ENCODE results near the gene SP4.
"Not testable (repeated sequence)": the region's sequence is repeated elsewhere in the genome, so short reads cannot be mapped to it uniquely, and the experiment has no call there.

The SP4 gene

GRCh38 chr7:21514062-21514461 is 86.2 kb downstream of the SP4 start:
- H3K27me3 Mint-ChIP-seq, result no peaks in the 10 kb centered on the region
- intact Hi-C loops (cut with micrococcal nuclease), result no loop called here
- no peaks in the 10 kb centered on the region for H3K9me3 Mint-ChIP-seq
- no peak overlapping the region for H3K4me3 Mint-ChIP-seq
- no peak overlapping the region for H3K27ac Mint-ChIP-seq
- no peaks in the 10 kb centered on the region for H3K4me1 Mint-ChIP-seq (ENCODE audit: low read depth)
- peaks cover 17% of the 10 kb centered on the region for H3K36me3 Mint-ChIP-seq (ENCODE audit: low read depth)

DNA sequence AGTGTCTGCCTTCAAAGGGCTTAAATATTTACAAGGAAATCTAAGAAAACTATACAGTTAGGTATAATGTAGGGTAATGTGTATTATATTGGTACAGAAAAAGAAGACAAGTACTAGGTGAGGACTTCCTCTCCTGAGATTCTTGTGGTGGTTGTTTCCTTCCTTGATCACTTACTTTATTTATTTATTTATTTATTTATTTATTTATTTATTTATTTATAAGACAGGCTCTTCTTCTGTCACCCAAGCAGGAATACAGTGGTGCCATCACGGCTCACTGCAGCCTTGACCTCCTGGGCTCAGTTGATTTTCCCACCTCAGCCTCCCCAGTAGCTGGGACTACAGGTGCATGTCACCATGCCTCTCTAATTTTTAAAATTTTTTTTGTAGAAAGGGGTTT is 96.8 kb downstream of the SP4 start:
- intact Hi-C loops (cut with micrococcal nuclease), result no loop called here
- no peaks in the 10 kb centered on the region for H3K36me3 Mint-ChIP-seq (ENCODE audit: low read depth)
- H3K27me3 Mint-ChIP-seq, result peaks cover 4% of the 10 kb centered on the region
- peaks cover 11% of the 10 kb centered on the region for H3K4me1 Mint-ChIP-seq (ENCODE audit: low read depth)
- no peaks in the 10 kb centered on the region for H3K9me3 Mint-ChIP-seq
- no peak overlapping the region for H3K27ac Mint-ChIP-seq
- no peak overlapping the region for H3K4me3 Mint-ChIP-seq

DNA sequence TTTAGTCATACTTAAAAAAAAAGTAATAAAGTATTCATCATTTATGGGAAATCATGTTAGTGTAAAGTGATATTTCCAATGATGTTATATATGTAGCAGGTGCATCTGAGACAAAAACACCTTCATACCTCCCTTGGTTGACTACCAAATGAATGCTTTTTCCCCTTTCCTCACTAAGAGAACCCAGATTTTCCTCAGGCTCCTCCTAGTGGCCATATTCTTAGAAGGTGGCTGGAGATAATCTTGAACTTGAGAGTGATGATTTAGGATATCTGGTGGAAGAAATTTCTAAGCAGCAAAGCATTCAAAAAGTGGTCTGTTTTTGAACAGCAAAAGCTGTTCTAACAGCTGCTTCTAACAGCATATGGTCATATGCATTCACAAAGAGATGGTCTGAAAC is 98.1 kb downstream of the SP4 start:
- intact Hi-C loops (cut with micrococcal nuclease), result no loop called here
- H3K36me3 Mint-ChIP-seq (ENCODE audit: low read depth), result no peaks in the 10 kb centered on the region
- H3K9me3 Mint-ChIP-seq, result no peaks in the 10 kb centered on the region

GRCh38 chr7:21526448-21526847 is 98.6 kb downstream of the SP4 start:
- Mint-ChIP-seq H3K4me1 (ENCODE audit: low read depth) (peaks cover 4% of the 10 kb centered on the region), H3K9me3 (no peaks in the 10 kb centered on the region), H3K27me3 (peaks cover 12% of the 10 kb centered on the region), H3K27ac (no peak overlapping the region), H3K36me3 (ENCODE audit: low read depth) (no peaks in the 10 kb centered on the region), H3K4me3 (no peak overlapping the region)
- intact Hi-C loops (cut with micrococcal nuclease), result no loop called here

More for the DNA sequence above, 98.1 kb downstream of the SP4 start:
- no peak overlapping the region for H3K27ac Mint-ChIP-seq
- H3K27me3 Mint-ChIP-seq, result peaks cover 12% of the 10 kb centered on the region
- peaks cover 9% of the 10 kb centered on the region for H3K4me1 Mint-ChIP-seq (ENCODE audit: low read depth)
- no peak overlapping the region for H3K4me3 Mint-ChIP-seq

DNA sequence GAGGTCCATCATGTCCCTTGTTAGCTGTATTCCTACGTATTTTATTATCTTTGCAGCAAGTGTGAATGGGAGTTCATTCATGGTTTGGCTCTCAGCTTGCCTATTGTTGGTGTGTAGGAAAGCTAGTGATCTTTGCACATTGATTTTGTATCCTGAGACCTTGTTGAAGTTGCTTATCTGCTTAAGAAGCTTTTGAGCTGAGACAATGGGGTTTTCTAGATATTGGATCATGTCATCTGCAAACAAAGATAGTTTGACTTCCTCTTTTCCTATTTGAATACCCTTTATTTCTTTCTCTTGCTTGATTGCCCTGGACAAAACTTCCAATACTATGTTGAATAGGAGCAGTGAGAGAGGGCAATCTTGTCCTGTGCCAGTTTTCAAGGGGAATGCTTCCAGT is 104.6 kb downstream of the SP4 start:
- intact Hi-C loops (cut with micrococcal nuclease); H3K27ac Mint-ChIP-seq; H3K36me3 Mint-ChIP-seq (ENCODE audit: low read depth); H3K4me1 Mint-ChIP-seq (ENCODE audit: low read depth); H3K9me3 Mint-ChIP-seq; H3K4me3 Mint-ChIP-seq: not testable (repeated sequence)
- peaks cover 24% of the 10 kb centered on the region for H3K27me3 Mint-ChIP-seq

DNA sequence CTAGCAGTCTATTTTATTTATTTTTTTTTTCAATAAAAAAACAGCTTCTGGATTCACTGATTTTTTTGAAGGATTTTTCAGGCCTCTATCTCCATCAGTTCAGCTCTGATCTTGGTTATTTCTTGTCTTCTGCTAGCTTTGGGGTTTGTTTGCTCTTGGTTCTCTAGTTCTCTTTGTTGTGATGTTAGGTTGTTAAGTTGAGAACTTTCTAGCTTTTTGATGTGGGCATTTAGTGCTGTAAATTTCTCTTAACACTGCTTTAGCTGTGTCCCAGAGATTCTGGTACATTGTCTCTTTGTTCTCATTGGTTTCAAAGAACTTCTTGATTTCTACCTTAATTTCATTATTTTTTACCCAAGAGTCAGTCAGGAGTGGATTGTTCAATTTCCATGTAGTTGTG is 105.8 kb downstream of the SP4 start:
- H3K36me3 Mint-ChIP-seq (ENCODE audit: low read depth); H3K27ac Mint-ChIP-seq; intact Hi-C loops (cut with micrococcal nuclease); H3K4me3 Mint-ChIP-seq; H3K4me1 Mint-ChIP-seq (ENCODE audit: low read depth); H3K9me3 Mint-ChIP-seq: not testable (repeated sequence)
- peaks cover 30% of the 10 kb centered on the region for H3K27me3 Mint-ChIP-seq

DNA sequence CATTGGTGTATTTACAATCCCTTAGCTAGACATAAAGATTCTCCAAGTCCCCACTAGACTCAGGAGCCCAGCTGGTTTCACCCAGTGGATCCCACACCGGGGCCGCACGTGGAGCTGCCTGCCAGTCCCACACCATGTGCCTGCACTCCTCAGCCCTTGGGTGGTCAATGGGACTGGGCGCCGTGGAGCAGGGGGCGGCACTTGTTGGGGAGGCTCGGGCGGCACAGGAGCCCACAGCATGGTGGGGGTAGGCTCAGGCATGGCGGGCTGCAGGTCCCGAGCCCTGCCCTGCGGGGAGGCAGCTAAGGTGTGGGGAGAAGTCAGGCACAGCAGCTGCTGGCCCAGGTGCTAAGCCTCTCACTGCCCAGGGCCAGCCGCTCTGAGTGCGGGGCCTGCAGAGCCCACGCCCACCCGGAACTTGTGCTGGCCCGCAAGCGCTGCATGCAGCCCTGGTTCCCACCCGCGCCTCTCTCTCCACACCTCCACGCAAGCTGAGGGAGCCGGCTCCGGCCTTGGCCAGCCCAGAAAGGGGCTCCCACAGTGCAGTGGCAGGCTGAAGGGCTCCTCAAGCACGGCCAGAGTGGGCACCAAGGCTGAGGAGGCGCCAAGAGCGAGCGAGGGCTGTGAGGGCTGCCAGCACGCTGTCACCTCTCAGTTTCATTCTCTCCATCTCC is 108.7 kb downstream of the SP4 start:
- intact Hi-C loops (cut with micrococcal nuclease); H3K9me3 Mint-ChIP-seq; H3K27ac Mint-ChIP-seq; H3K4me3 Mint-ChIP-seq; H3K36me3 Mint-ChIP-seq (ENCODE audit: low read depth): not testable (repeated sequence)
- peaks cover 15% of the 10 kb centered on the region for H3K4me1 Mint-ChIP-seq (ENCODE audit: low read depth)
- H3K27me3 Mint-ChIP-seq, result peaks cover 31% of the 10 kb centered on the region

DNA sequence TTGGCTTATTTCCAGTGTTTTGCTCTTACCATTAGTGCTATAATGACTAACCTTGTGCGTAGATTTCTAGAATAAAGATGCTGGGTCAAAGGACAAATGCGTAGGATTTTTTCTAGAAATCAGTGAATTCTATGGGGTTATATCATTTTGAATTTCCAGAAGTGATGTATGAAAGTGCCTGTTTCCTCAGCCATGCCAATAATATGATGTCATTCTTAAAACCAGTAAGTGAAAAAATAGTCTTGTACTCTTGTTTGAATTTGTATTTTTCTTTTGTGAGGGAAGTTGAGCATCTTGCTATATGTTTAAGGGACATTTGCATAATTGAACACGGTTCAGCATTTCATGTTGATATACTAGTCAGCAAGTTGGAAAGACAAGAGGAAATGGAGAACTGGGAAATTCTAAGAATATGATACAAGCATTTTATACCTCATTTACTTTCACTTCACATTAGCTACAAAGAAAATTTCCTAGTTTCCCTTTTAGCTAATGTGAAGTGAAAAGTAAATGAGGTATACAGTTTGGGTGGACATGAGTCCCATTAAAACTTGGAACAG is 111.1 kb downstream of the SP4 start:
- H3K4me3 Mint-ChIP-seq, result no peak overlapping the region
- no peaks in the 10 kb centered on the region for H3K9me3 Mint-ChIP-seq
- intact Hi-C loops (cut with micrococcal nuclease), result no loop called here
- H3K4me1 Mint-ChIP-seq (ENCODE audit: low read depth), result peaks cover 28% of the 10 kb centered on the region
- H3K36me3 Mint-ChIP-seq (ENCODE audit: low read depth), result no peaks in the 10 kb centered on the region
- H3K27me3 Mint-ChIP-seq, result peaks cover 47% of the 10 kb centered on the region
- H3K27ac Mint-ChIP-seq, result peak overlapping the region; percentile 55

GRCh38 chr7:21542891-21543527 is 115.1 kb downstream of the SP4 start, which contains the start of gene DNAH11:
Gene DNAH11, plus strand, starts transcription at chr7:21543039. Its CDS starts 207 bp downstream, at chr7:21543246.
- Mint-ChIP-seq H3K9me3 (no peaks in the 10 kb centered on the region), H3K36me3 (ENCODE audit: low read depth) (no peaks in the 10 kb centered on the region), H3K27ac (peak within 1 kb of the TSS; percentile 43), H3K4me1 (ENCODE audit: low read depth) (peaks cover 38% of the 10 kb centered on the region), H3K27me3 (peaks cover 61% of the 10 kb centered on the region), H3K4me3 (peak within 1 kb of the TSS; percentile 82)
- intact Hi-C loops (cut with micrococcal nuclease), result loop anchor here (5.0 kb wide), 1 partner anchor 116 kb away; the partner anchor contains the start of gene SP4

- no peaks in the 10 kb centered on the region for H3K36me3 Mint-ChIP-seq (ENCODE audit: low read depth)
- H3K4me3 Mint-ChIP-seq, result peak overlapping the region; percentile 82
- peaks cover 37% of the 10 kb centered on the region for H3K4me1 Mint-ChIP-seq (ENCODE audit: low read depth)
- peaks cover 58% of the 10 kb centered on the region for H3K27me3 Mint-ChIP-seq
- H3K27ac Mint-ChIP-seq, result peak overlapping the region; percentile 43
- no peaks in the 10 kb centered on the region for H3K9me3 Mint-ChIP-seq
- intact Hi-C loops (cut with micrococcal nuclease), result loop anchor here (5.0 kb wide), 1 partner anchor 116 kb away; the partner anchor contains the start of gene SP4
These were observed 115.8 kb downstream of the SP4 start for GRCh38 chr7:21543528-21544302.

- no peaks in the 10 kb centered on the region for H3K36me3 Mint-ChIP-seq (ENCODE audit: low read depth)
- peak overlapping the region; percentile 82 for H3K4me3 Mint-ChIP-seq
- H3K27ac Mint-ChIP-seq, result no peak overlapping the region
- H3K4me1 Mint-ChIP-seq (ENCODE audit: low read depth), result peaks cover 31% of the 10 kb centered on the region
- H3K9me3 Mint-ChIP-seq, result no peaks in the 10 kb centered on the region
- intact Hi-C loops (cut with micrococcal nuclease), result loop anchor here (5.0 kb wide), 1 partner anchor 117 kb away; the partner anchor contains the start of gene SP4
- H3K27me3 Mint-ChIP-seq, result peaks cover 58% of the 10 kb centered on the region
These were observed 116.4 kb downstream of the SP4 start for GRCh38 chr7:21544303-21544656.

DNA sequence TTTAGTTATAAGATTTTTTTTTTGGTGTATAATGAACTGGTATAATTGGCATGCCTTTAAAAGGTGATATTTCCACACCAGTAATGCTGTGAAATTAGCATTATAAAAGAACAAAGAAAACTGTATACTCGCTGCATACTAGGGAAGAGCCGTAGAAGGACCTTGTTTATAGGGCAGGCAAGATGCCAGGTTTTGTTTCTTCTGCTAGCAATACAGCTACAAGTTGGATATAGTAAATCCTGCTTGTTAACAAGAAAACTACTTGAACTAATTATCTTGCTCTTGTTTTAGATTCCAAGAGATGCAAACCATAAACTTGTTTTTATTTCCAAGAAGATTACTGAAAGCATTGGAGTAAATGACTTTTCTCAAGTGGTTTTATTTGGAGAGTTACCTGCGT is 116.8 kb downstream of the SP4 start:
- H3K9me3 Mint-ChIP-seq, result no peaks in the 10 kb centered on the region
- H3K4me3 Mint-ChIP-seq, result no peak overlapping the region
- peaks cover 58% of the 10 kb centered on the region for H3K27me3 Mint-ChIP-seq
- H3K4me1 Mint-ChIP-seq (ENCODE audit: low read depth), result peaks cover 27% of the 10 kb centered on the region
- no peak overlapping the region for H3K27ac Mint-ChIP-seq
- H3K36me3 Mint-ChIP-seq (ENCODE audit: low read depth), result no peaks in the 10 kb centered on the region
- intact Hi-C loops (cut with micrococcal nuclease), result loop anchor here (5.0 kb wide), 1 partner anchor 117 kb away; the partner anchor contains the start of gene SP4

- Mint-ChIP-seq H3K4me3 (no peak overlapping the region), H3K36me3 (ENCODE audit: low read depth) (no peaks in the 10 kb centered on the region)
These were observed 119.6 kb downstream of the SP4 start for GRCh38 chr7:21547501-21547900.

DNA sequence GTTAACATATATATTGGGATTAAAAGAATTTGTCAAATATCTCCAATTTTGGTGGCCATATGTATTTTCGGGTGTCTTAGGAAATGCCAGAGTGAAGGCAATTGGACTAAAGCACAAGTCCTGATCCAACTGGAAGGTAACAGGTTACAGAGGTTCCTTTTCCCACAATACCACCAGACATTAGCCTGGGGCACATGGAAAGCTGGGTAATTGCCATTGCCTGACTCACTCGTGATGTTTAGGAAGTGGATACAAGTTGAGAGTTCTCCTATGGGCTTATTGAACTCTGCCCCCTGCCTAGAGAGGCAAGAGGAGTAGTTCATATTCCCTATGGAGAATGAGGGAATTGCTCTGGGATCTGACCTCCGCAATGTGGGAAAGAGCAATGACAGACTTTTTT is 120.6 kb downstream of the SP4 start:
- no peaks in the 10 kb centered on the region for H3K36me3 Mint-ChIP-seq (ENCODE audit: low read depth)
- no peak overlapping the region for H3K4me3 Mint-ChIP-seq
- no peaks in the 10 kb centered on the region for H3K9me3 Mint-ChIP-seq
- H3K27me3 Mint-ChIP-seq, result peaks cover 30% of the 10 kb centered on the region
- no peak overlapping the region for H3K27ac Mint-ChIP-seq
- intact Hi-C loops (cut with micrococcal nuclease), result no loop called here
- peaks cover 25% of the 10 kb centered on the region for H3K4me1 Mint-ChIP-seq (ENCODE audit: low read depth)

More at GRCh38 chr7:21547501-21547900, 119.6 kb downstream of the SP4 start:
- intact Hi-C loops (cut with micrococcal nuclease), result no loop called here
- Mint-ChIP-seq H3K27me3 (peaks cover 40% of the 10 kb centered on the region), H3K9me3 (no peaks in the 10 kb centered on the region), H3K27ac (no peak overlapping the region), H3K4me1 (ENCODE audit: low read depth) (peaks cover 28% of the 10 kb centered on the region)

All from dendritic cell treated with granulocyte-macrophage colony-stimulating factor and Interleukin-4, amounts not matched to agents 40 ng/mL and 50 ng/mL, for 4 days (primary cell).